Measurements from ENCODE around the gene POC1A.

POC1A gene

GRCh38 chr3:52026041-52026440 lies 128.2 kb downstream of the POC1A start:
- DNase-seq (ENCODE audit: low spot score): no peak

DNA sequence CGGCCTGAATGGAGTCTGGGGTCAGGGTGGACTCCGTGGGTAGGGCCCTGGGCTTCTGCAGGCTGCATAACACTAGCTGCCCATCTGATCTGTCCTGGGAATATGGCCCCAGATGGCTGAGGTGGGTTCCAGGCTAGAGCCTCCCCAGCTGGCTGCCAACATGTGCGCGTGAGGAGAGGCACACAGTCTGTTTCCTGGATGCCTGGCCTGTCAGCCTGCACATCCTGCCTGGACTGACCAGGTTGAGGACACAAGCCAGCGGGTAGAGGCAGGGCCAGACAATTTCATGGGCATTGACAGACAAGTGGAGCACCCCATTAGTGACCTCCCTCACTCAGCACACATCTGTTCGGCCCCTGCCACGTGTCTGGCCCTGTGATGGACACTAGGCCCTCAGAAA lies 128.8 kb downstream of the POC1A start:
- no peak for DNase-seq (ENCODE audit: low spot score)

Measured in CD4-positive, alpha-beta T cell treated with Interleukin-2 at 100 ng/mL for 4 hours (primary cell).